Effector memory CD4-positive, alpha-beta T cell (primary cell): ENCODE measurements around the gene PABPN1.
"Not testable (repeated sequence)": the region's sequence is repeated elsewhere in the genome, so short reads cannot be mapped to it uniquely, and the experiment has no call there.

Experiments
- DNase-seq, 3 donors: peaks; one replicate each; pipeline ENCODE4 v3.0.0-alpha.2; 2020
- H3K27ac ChIP-seq: 2 replicates; pipeline ENCODE4 v1.7.0; 2013; ENCODE audit warnings: mild to moderate bottlenecking, low read length, moderate library complexity; ENCODE audit not compliant: insufficient read depth, poor library complexity, severe bottlenecking
- H3K27me3 ChIP-seq: replicated peaks from 2 replicates; pipeline ENCODE4 v1.7.0; 2013; ENCODE audit warnings: mild to moderate bottlenecking, low read length; ENCODE audit not compliant: insufficient read depth, control insufficient read depth, poor library complexity, severe bottlenecking
- H3K36me3 ChIP-seq: 2 replicates; pipeline ENCODE4 v1.7.0; 2013; ENCODE audit warnings: mild to moderate bottlenecking, low read length, moderate library complexity; ENCODE audit not compliant: control insufficient read depth, insufficient read depth
- H3K4me1 ChIP-seq: 2 replicates; pipeline ENCODE4 v1.7.0; 2013; ENCODE audit warnings: low read length, mild to moderate bottlenecking; ENCODE audit not compliant: control insufficient read depth, insufficient read depth, poor library complexity, severe bottlenecking
- H3K4me3 ChIP-seq: 2 replicates; pipeline ENCODE4 v1.7.0; 2013; ENCODE audit warnings: low read length, low read depth, mild to moderate bottlenecking; ENCODE audit not compliant: insufficient read depth, poor library complexity, severe bottlenecking
- H3K9me3 ChIP-seq: 2 replicates; pipeline ENCODE4 v1.7.0; 2013; ENCODE audit warnings: mild to moderate bottlenecking, low read length, moderate library complexity; ENCODE audit not compliant: control insufficient read depth

PABPN1 gene

DNA sequence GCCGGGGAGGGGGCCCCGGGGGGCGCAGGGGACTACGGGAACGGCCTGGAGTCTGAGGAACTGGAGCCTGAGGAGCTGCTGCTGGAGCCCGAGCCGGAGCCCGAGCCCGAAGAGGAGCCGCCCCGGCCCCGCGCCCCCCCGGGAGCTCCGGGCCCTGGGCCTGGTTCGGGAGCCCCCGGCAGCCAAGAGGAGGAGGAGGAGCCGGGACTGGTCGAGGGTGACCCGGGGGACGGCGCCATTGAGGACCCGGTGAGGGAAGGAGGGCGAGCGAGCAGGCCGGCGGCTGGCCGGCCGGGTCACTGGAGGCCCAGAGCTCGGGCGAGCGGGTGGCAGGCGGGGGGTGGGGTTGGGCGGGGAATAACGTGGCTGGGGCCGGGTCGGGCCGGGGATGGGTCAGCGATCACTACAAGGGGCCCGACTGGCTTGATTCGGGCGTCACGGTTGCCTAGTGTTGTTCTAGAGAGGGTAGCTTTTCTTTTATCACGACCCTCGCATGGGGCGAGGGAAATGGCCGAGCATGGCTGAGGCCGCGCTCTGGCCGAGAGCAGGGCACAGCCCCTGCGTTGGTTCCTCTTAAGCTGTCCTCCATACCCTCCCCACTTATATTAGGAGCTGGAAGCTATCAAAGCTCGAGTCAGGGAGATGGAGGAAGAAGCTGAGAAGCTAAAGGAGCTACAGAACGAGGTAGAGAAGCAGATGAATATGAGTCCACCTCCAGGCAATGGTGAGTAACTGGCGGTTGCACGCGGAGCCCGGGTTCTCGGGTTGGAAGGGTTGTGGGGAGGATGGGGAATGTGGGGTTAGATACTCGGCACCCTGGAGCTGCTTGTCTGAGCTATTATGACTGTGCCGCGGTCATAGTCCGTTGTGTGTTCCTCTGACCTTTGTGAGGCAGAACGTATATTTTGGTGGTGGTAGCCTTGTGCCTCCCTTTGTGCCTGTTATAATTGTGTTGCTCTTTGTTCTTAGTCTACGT, 603 bp downstream of the PABPN1 start:
- peak in 2 of 3 donors; percentile 9 to 25 for DNase-seq
- Histone ChIP-seq H3K4me1 (peaks cover 8% of the 10 kb centered on the region), H3K9me3 (no peaks in the 10 kb centered on the region), H3K4me3 (peak overlapping the region; percentile 73), H3K36me3 (peaks cover 28% of the 10 kb centered on the region), H3K27me3 (no peaks in the 10 kb centered on the region), H3K27ac (peak overlapping the region; percentile 91)

DNA sequence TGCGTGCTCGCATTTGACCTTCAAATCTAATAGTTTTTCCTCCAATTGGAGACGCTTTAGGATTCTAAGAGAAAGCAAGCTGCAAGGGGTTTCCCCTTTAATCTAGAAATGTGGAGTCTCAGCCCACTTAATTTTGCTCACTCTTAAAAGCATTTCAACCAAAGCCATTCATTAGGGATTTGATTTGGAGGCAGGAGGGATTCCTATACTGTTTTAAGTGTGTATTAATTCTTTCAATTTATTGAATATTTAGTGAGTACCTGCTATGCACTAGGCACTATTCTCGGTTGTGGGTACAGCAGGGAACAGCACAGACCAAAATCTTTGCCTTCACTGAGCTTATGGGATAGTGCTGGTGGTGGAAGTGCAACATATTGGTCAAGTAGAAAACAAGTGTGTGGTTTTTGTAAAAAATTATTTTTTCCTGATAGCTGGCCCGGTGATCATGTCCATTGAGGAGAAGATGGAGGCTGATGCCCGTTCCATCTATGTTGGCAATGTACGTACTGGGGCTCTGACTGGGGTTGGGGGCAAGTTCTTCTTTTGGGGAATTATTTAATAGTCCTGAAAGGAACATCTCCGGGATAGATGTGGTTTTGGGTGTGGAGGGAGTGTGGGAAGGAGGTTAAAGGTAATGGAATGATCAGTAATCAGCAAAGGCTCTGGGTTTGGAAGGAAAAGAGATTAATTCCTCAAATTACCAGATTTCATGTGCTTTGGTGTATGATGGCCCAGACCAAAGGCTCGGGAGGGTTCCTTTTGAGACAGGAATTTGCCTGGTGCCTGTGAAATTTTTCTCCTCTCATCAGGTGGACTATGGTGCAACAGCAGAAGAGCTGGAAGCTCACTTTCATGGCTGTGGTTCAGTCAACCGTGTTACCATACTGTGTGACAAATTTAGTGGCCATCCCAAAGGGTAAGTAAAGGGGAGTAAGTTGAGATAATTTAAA, 1.6 kb downstream of the PABPN1 start:
- Histone ChIP-seq H3K27ac (peak overlapping the region; percentile 91), H3K4me3 (peak overlapping the region; percentile 73), H3K4me1 (peaks cover 8% of the 10 kb centered on the region), H3K27me3 (no peaks in the 10 kb centered on the region), H3K9me3 (no peaks in the 10 kb centered on the region), H3K36me3 (peaks cover 28% of the 10 kb centered on the region)
- no peak for DNase-seq

DNA sequence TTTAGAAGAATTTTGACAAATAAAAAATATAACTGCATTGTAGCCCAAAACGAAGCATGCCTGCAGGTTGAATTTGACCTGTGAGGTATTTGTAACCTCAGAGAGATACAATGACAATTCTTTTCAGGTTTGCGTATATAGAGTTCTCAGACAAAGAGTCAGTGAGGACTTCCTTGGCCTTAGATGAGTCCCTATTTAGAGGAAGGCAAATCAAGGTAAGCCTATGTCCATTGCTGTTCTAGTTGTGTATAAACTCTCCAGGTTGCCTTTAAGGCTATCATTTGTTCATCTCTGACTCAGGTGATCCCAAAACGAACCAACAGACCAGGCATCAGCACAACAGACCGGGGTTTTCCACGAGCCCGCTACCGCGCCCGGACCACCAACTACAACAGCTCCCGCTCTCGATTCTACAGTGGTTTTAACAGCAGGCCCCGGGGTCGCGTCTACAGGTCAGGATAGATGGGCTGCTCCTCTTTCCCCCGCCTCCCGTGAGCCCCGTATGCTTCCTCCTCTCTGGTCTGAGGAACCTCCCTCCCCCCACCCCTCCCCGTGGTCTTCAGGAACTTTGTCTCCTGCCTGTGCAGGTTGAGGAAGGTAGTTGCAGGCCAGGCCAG, 2.7 kb downstream of the PABPN1 start:
- Histone ChIP-seq H3K36me3 (peaks cover 28% of the 10 kb centered on the region), H3K27me3 (no peaks in the 10 kb centered on the region), H3K9me3 (no peaks in the 10 kb centered on the region), H3K4me3 (no peak overlapping the region), H3K27ac (no peak overlapping the region), H3K4me1 (peaks cover 8% of the 10 kb centered on the region)
- DNase-seq = no peak

DNA sequence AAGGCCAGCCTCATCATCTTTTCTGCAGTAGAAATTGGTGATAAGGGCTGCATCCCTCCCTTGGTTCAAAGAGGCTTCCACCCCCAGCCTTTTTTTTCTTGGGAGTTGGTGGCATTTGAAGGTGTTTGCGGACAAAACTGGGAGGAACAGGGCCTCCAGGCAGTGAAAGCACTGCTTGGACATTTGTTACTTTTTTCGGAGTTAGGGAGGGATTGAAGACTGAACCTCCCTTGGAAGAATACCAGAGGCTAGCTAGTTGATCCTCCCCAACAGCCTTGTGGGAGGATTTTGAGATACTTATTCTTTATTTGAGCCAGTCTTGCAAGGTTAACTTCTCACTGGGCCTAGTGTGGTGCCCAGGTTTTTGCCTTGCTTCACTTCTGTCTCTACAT, 3.2 kb downstream of the PABPN1 start:
- H3K9me3 ChIP-seq = no peaks in the 10 kb centered on the region
- peaks cover 28% of the 10 kb centered on the region for H3K36me3 ChIP-seq
- DNase-seq = no peak
- H3K27ac ChIP-seq = no peak overlapping the region
- no peaks in the 10 kb centered on the region for H3K27me3 ChIP-seq
- no peak overlapping the region for H3K4me3 ChIP-seq
- H3K4me1 ChIP-seq = peaks cover 8% of the 10 kb centered on the region

DNA sequence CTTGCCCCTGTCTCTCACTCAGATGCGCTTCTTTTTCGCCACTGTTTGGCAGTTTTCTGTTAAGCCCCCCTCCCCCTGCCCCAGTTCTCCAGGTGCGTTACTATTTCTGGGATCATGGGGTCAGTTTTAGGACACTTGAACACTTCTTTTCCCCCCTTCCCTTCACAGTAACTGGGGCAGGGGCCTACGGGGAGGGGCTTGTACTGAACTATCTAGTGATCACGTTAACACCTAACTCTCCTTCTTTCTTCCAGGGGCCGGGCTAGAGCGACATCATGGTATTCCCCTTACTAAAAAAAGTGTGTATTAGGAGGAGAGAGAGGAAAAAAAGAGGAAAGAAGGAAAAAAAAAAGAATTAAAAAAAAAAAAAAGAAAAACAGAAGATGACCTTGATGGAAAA, 3.7 kb downstream of the PABPN1 start:
- H3K27ac ChIP-seq = no peak overlapping the region
- H3K27me3 ChIP-seq = no peaks in the 10 kb centered on the region
- H3K36me3 ChIP-seq = peaks cover 28% of the 10 kb centered on the region
- DNase-seq = no peak
- no peak overlapping the region for H3K4me3 ChIP-seq
- peaks cover 8% of the 10 kb centered on the region for H3K4me1 ChIP-seq
- no peaks in the 10 kb centered on the region for H3K9me3 ChIP-seq

DNA sequence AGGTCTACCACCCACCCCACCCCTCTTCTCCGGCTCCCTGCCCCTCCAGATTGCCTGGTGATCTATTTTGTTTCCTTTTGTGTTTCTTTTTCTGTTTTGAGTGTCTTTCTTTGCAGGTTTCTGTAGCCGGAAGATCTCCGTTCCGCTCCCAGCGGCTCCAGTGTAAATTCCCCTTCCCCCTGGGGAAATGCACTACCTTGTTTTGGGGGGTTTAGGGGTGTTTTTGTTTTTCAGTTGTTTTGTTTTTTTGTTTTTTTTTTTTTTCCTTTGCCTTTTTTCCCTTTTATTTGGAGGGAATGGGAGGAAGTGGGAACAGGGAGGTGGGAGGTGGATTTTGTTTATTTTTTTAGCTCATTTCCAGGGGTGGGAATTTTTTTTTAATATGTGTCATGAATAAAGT, 4.5 kb downstream of the PABPN1 start:
- not testable (repeated sequence) for H3K27ac ChIP-seq, H3K27me3 ChIP-seq, H3K9me3 ChIP-seq, H3K4me1 ChIP-seq, H3K4me3 ChIP-seq, DNase-seq
- H3K36me3 ChIP-seq = peaks cover 28% of the 10 kb centered on the region

DNA sequence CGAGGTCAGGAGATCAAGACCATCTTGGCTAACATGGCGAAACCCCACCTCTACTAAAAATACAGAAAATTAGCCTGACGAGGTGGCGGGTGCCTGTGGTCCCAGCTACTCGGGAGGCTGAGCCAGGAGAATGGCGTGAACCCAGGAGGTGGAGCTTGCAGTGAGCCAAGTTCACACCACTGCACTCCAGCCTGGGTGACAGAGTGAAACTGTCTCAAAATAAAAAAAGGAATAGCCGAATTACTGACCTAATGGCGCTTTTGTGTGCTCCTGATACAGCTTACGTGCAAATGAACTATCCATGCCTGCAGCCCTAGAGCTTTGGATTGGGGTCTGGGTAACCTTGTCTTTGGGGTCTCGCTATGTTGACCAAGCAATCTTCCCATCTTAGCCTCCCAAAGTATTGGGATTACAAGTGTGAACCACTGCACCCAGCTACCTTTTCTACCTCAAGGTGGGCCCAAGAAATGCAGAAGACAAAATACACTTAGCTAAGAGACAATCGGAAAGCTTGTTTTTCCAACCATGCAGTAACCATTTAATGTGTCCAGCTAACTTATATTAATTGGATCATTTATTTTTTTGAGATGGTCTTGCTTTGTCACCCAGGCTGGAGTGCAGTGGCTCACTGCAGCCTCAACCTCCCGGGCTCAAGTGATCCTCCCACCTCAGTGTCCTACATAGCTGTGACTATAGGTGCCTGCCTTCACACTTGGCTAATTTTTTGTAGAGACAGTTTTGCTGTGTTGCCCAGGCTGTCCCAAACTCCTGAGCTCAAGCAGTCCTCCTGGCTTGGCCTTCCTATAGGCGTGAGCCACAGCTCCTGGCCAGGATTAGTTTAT, 5.5 kb downstream of the PABPN1 start:
- Histone ChIP-seq H3K9me3 (no peaks in the 10 kb centered on the region), H3K4me1 (peaks cover 4% of the 10 kb centered on the region), H3K4me3 (no peak overlapping the region), H3K27me3 (no peaks in the 10 kb centered on the region), H3K36me3 (peaks cover 28% of the 10 kb centered on the region), H3K27ac (no peak overlapping the region)
- DNase-seq = no peak

DNA sequence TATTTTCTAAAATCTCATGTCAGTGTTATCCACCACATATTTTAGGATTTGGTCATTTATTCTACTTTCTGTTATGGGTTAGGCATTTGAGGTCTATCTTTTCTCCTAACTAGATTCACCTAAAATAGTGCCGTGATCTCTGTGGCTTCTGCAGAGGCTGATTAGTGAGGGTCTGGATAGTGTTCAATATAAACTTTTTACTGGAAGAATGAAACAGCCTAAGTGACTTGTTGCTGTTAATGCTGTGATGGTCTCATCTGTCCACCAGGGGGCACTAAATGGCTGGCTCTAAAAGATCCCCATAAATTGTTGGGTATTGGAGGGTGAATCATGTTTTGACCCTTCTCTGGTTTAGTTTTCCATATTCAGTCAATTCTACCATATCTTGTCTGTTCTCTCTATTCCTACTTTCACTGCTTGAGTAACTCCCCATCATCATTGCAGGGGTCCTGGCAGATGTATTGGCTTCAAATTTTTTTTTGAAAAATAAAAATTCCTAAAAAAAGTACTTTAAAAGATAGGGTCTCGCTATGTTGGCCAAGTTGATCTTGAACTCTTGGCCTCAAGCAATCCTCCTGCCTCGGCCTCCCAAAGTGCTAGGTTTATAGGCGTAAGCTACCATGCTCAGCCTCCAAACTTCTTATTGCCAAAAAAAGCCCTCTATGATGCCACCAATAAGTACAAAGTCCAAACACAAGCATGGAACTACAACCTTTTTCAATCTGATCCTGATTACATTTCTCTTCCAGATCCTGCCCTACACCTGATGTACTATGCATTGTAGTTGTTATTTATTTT, 6.9 kb downstream of the PABPN1 start:
- no peak overlapping the region for H3K27ac ChIP-seq
- peak; percentile 30 to 44 (median 30) for DNase-seq
- no peaks in the 10 kb centered on the region for H3K27me3 ChIP-seq
- H3K4me1 ChIP-seq = no peaks in the 10 kb centered on the region
- H3K36me3 ChIP-seq = peaks cover 27% of the 10 kb centered on the region
- H3K9me3 ChIP-seq = no peaks in the 10 kb centered on the region
- no peak overlapping the region for H3K4me3 ChIP-seq
